ENCODE measurements around the gene CCDC33. TPM values are rescaled to one million over a fixed set of nuclear protein-coding genes. Genes with fewer than 3 reads are reported as not detected.

Gene CCDC33
- total RNA-seq, 1 donor from 2014 or later, result not detected

- no peak for DNase-seq (ENCODE audit: extremely low read depth, low read depth, low spot score)
Observed at GRCh38 chr15:74257105-74257504, 21.0 kb downstream of the CCDC33 start.

- DNase-seq (ENCODE audit: extremely low read depth, low read depth, low spot score), result no peak
Observed at GRCh38 chr15:74257623-74258022, 21.5 kb downstream of the CCDC33 start.

- DNase-seq (ENCODE audit: extremely low read depth, low read depth, low spot score), result no peak
Observed at GRCh38 chr15:74258456-74259291, 22.5 kb downstream of the CCDC33 start.

GRCh38 chr15:74259292-74259648, 23.1 kb downstream of the CCDC33 start:
- no peak for DNase-seq (ENCODE audit: extremely low read depth, low read depth, low spot score)

- no peak for DNase-seq (ENCODE audit: extremely low read depth, low read depth, low spot score)
Observed at GRCh38 chr15:74259821-74260607, 23.9 kb downstream of the CCDC33 start.

- no peak for DNase-seq (ENCODE audit: extremely low read depth, low read depth, low spot score)
Observed at GRCh38 chr15:74261041-74261440, 24.9 kb downstream of the CCDC33 start.

GRCh38 chr15:74261685-74262084, 25.6 kb downstream of the CCDC33 start:
- DNase-seq (ENCODE audit: extremely low read depth, low read depth, low spot score), result no peak

- no peak for DNase-seq (ENCODE audit: extremely low read depth, low read depth, low spot score)
Observed at GRCh38 chr15:74262151-74262550, 26.0 kb downstream of the CCDC33 start.

GRCh38 chr15:74262625-74263024, 26.5 kb downstream of the CCDC33 start:
- DNase-seq (ENCODE audit: extremely low read depth, low read depth, low spot score), result no peak

GRCh38 chr15:74263466-74263865, 27.3 kb downstream of the CCDC33 start:
- DNase-seq (ENCODE audit: extremely low read depth, low read depth, low spot score), result no peak

- DNase-seq (ENCODE audit: extremely low read depth, low read depth, low spot score), result no peak
Observed at GRCh38 chr15:74264081-74264501, 28.0 kb downstream of the CCDC33 start.

- no peak for DNase-seq (ENCODE audit: extremely low read depth, low read depth, low spot score)
Observed at GRCh38 chr15:74265046-74265639, 29.0 kb downstream of the CCDC33 start.

- DNase-seq (ENCODE audit: extremely low read depth, low read depth, low spot score), result no peak
Observed at GRCh38 chr15:74268020-74268419, 31.9 kb downstream of the CCDC33 start.

GRCh38 chr15:74269362-74270035, 33.4 kb downstream of the CCDC33 start:
- no peak for DNase-seq (ENCODE audit: extremely low read depth, low read depth, low spot score)

- DNase-seq (ENCODE audit: extremely low read depth, low read depth, low spot score), result no peak
Observed at GRCh38 chr15:74270155-74270554, 34.0 kb downstream of the CCDC33 start.

GRCh38 chr15:74270854-74271520, 34.9 kb downstream of the CCDC33 start:
- no peak for DNase-seq (ENCODE audit: extremely low read depth, low read depth, low spot score)

GRCh38 chr15:74272812-74273211, 36.7 kb downstream of the CCDC33 start:
- no peak for DNase-seq (ENCODE audit: extremely low read depth, low read depth, low spot score)

- DNase-seq (ENCODE audit: extremely low read depth, low read depth, low spot score), result no peak
Observed at GRCh38 chr15:74274470-74275038, 38.4 kb downstream of the CCDC33 start.

GRCh38 chr15:74275957-74276356, 39.8 kb downstream of the CCDC33 start:
- DNase-seq (ENCODE audit: extremely low read depth, low read depth, low spot score), result no peak

GRCh38 chr15:74276560-74276959, 40.4 kb downstream of the CCDC33 start:
- DNase-seq (ENCODE audit: extremely low read depth, low read depth, low spot score), result no peak
